ENCODE data around the gene SLC16A11. TPM values are rescaled to one million over a fixed set of nuclear protein-coding genes. Genes with fewer than 3 reads are reported as not detected.
A peak's percentile ranks its signal among the peaks of the same experiment; 100 is the strongest.

Gene SLC16A11
- total and polyA plus RNA-seq, 9 of the 15 experiments (the other 6 are each of a cell fraction or from before 2014, with no cell fraction given): not detected

- TF ChIP-seq CBFA2T2 (conservative IDR thresholded peaks at IDR 0.05) (peak; percentile 60), DMBX1 (CRISPR knock-in tag; IDR thresholded peaks at IDR 0.05; ENCODE audit: borderline replicate concordance) (peak; percentile 45; the same call in 1 of the 2 replicates), ZFX (CRISPR knock-in tag; IDR thresholded peaks at IDR 0.05) (peak; percentile 21), TFAP4 (CRISPR knock-in tag; IDR thresholded peaks at IDR 0.05; ENCODE audit: borderline replicate concordance) (peak; percentile 73; the same call in 1 of the 2 replicates), CSDE1 (IDR thresholded peaks at IDR 0.05) (no peak), CCNT2 (IDR thresholded peaks at IDR 0.05; ENCODE audit: borderline replicate concordance, extremely low read depth, insufficient read length, low read depth, low read length) (peak; percentile 47), MTA1 (IDR thresholded peaks at IDR 0.05; ENCODE audit: borderline replicate concordance) (peak; percentile 46; the same call in 1 of the 2 replicates), ZBTB7A (IDR thresholded peaks at IDR 0.05; ENCODE audit: borderline replicate concordance, control insufficient read depth, low read depth, low read length) (peak; percentile 42; the same call in 1 of the 2 replicates), NFE2L1 (tag; IDR thresholded peaks at IDR 0.05; ENCODE audit: borderline replicate concordance, low read depth) (no peak)
Observed at GRCh38 chr17:6998855-6999508, 44.9 kb downstream of the SLC16A11 start (continued).

- H3K9me1 ChIP-seq (ENCODE audit: control insufficient read depth, insufficient read depth, low read length): no peaks in the 10 kb centered on the region
- in situ Hi-C loops (cut with MboI) (no loop called here), intact Hi-C loops (cut with micrococcal nuclease) (no loop called here)
- no peak for FAIRE-seq
- no peaks in the 10 kb centered on the region for H4K20me1 ChIP-seq (replicated peaks; ENCODE audit: control insufficient read depth, insufficient read depth, low read length)
- H3K9ac ChIP-seq (ENCODE audit: insufficient read depth in 1 of 2, low read depth in 2 of 2, low read length in 2 of 2): no peak overlapping the region
- 72% methylated on average over 7 of the region's 8 CpGs for WGBS (ENCODE audit: insufficient coverage, low coverage, missing lambda C conversion rate)
- CTCF ChIA-PET (ENCODE audit: low intra/inter-chr PET ratio): no interaction called here
- H3K4me1 ChIP-seq (replicated peaks in 1 of 2; ENCODE audit: control insufficient read depth in 2 of 2, insufficient read depth in 2 of 2, low read length in 2 of 2): peaks cover 39 to 46% of the 10 kb centered on the region in 2 experiments
- no peak overlapping the region for H3K4me2 ChIP-seq (ENCODE audit: insufficient read depth, low read length)
- no peak overlapping the region for H3K4me3 ChIP-seq
- no peak for DNase-seq (ENCODE audit: extremely low read depth in 1 of 4, low spot score in 3 of 4)
- ATAC-seq: no peak
- H3K79me2 ChIP-seq (ENCODE audit: control insufficient read depth, insufficient read depth, low read length): peaks cover 4% of the 10 kb centered on the region; the same call in 2 of the 3 replicates
- peaks cover 48% of the 10 kb centered on the region for H3K36me3 ChIP-seq (ENCODE audit: control insufficient read depth, insufficient read depth, low read length)
- BruUV-seq (replicated peaks): no TSS peak
- no peaks in the 10 kb centered on the region for H3K27me3 ChIP-seq (ENCODE audit: control insufficient read depth in 2 of 2, insufficient read depth in 2 of 2, low read length in 2 of 2)
- no peak overlapping the region for H3K27ac ChIP-seq (ENCODE audit: extremely low read depth, low read depth, low read length)
- H2AFZ ChIP-seq (ENCODE audit: low read depth, low read length): no peak overlapping the region
- H3K9me3 ChIP-seq (replicated peaks; ENCODE audit: control insufficient read depth, insufficient read depth, low read depth, low read length): no peaks in the 10 kb centered on the region
- POLR2A ChIA-PET: no interaction called here
- TF ChIP-seq ZNF696 (CRISPR knock-in tag; conservative IDR thresholded peaks at IDR 0.05) (no peak), TSHZ1 (CRISPR knock-in tag; IDR thresholded peaks at IDR 0.05) (no peak), ZNF830 (CRISPR knock-in tag; IDR thresholded peaks at IDR 0.05) (no peak), CREB1 (IDR thresholded peaks at IDR 0.05) (no peak), CREB1 (CRISPR knock-in tag; IDR thresholded peaks at IDR 0.05) (no peak), KAT7 (CRISPR knock-in tag; IDR thresholded peaks at IDR 0.05; ENCODE audit: borderline replicate concordance) (no peak), GABPA (tag; conservative IDR thresholded peaks at IDR 0.05; ENCODE audit: low read depth) (no peak), MXI1 (IDR thresholded peaks at IDR 0.05; ENCODE audit: low read depth, low read length) (no peak)
Observed at GRCh38 chr17:6997171-6997570, 46.7 kb downstream of the SLC16A11 start.
